Measurements from ENCODE around the gene FLAD1.

The FLAD1 gene

GRCh38 chr1:155034318-155035208, 51.4 kb downstream of the FLAD1 start:
- no peak for DNase-seq (ENCODE audit: low read depth in 2 of 2, low spot score in 1 of 2)

GRCh38 chr1:155035936-155036335, 52.8 kb downstream of the FLAD1 start:
- no peak for DNase-seq (ENCODE audit: low read depth in 2 of 2, low spot score in 1 of 2)

GRCh38 chr1:155037043-155037442, 53.9 kb downstream of the FLAD1 start:
- DNase-seq (ENCODE audit: low read depth in 2 of 2, low spot score in 1 of 2) = no peak

DNA sequence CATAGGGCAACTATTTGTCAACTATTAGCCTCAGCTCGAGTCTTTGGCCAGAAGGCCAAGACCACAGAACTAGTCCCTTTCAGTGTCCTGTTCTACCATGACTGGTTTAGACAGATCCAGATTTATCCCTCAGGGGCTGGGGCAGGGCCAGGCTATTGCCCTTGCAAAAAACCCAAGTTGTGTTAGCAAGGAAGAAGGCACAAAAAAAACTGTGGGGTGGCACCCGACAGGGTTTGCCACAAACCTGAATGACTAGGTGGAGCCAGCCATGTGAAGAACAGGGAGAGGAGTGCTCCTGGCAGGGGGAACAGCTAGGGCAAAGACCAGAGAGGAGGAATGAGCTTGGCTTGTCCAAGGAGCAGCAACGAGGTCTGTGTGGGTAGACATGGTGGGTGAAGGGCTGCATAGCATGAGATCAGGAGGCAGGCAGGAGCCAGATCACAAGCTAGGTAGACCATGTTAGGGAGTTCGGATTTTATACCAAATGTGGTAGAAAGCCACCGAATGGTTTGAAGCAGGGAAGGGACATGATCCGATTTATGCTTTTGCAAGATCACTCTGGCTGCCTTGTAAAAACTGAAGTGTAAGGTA, 54.8 kb downstream of the FLAD1 start:
- DNase-seq (ENCODE audit: low read depth in 2 of 2, low spot score in 1 of 2) = no peak

- no peak for DNase-seq (ENCODE audit: low read depth in 2 of 2, low spot score in 1 of 2)
These were observed 55.6 kb downstream of the FLAD1 start for GRCh38 chr1:155038602-155039307.

DNA sequence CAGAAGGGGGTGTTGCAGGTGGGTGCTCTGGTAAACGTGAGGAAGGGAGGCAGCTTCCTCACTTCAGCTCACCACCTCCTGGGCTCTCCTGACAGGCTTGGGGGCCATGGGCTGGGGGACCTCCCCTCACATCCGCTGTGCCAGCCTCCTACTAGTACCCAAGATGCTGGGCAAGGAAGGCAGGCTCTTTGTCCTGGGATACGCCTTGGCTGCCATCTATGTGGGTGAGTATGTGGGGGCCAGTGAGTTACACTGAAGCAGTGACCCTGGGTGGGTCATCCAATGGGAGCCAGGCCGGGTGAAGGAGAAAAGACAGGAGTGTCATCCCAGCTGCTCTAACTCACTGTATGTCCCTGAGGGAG, 56.1 kb downstream of the FLAD1 start:
- no peak for DNase-seq (ENCODE audit: low read depth in 2 of 2, low spot score in 1 of 2)

DNA sequence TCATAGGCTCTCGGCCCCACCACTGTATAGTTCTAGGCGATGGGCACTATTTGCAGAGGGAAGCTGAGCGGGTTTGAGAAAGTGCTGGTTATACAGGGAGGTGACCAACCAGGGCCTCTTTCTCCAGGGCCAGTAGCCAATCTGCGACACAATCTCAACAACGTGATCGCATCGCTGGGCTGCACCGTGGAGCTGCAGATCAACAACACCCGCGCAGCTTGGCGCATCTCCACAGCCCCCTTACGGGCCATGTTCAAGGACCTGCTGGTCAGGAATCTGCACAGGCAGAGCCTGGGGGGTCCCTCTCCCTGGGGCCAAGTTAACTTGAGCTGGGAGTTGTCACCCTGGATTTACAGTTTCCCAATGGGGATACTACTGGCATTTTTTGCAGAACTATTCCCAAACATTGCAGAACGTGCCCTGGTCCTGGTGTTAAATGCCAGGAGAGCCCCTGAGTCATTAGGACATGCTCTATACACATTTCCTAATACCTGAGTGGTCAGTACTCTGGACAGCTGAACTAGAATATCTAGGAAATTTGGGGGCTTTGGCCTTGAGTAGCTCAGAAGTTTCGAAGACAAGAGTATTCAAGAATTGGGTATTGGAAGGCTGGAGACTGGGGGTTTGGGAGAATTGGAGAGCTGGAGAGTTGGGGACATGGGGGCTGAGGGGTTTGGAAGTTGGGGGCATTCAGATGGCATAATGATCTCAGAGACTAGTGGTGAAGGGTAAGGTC, 57.4 kb downstream of the FLAD1 start:
- DNase-seq (ENCODE audit: low read depth in 2 of 2, low spot score in 1 of 2) = no peak

Data from stimulated activated CD8-positive, alpha-beta memory T cell treated with anti-CD3 and anti-CD28 coated beads, Interleukin-4, amount 100 ng/mL, for 4 hours (primary cell).